22Rv1 (cell line): Measurements from ENCODE around the gene THSD4.

ENCODE experiments used
- H3K27ac ChIP-seq: fragments of 450-650 bp; 2 replicates; pipeline ENCODE4 v1.5.1; 2017
- CTCF ChIP-seq: fragments of 450-650 bp; IDR thresholded peaks from 2 replicates; pipeline ENCODE4 v1.5.1; 2017; ENCODE audit warnings: mild to moderate bottlenecking
- ZFX ChIP-seq: fragments of 450-650 bp; IDR thresholded peaks from 2 replicates; pipeline ENCODE4 v1.6.1; 2017; ENCODE audit warnings: antibody characterized with exemption, borderline replicate concordance

Gene THSD4

GRCh38 chr15:71677766-71678165 lies 562.5 kb downstream of the THSD4 start:
- TF ChIP-seq CTCF (no peak), ZFX (no peak)
- no peak overlapping the region for H3K27ac ChIP-seq

DNA sequence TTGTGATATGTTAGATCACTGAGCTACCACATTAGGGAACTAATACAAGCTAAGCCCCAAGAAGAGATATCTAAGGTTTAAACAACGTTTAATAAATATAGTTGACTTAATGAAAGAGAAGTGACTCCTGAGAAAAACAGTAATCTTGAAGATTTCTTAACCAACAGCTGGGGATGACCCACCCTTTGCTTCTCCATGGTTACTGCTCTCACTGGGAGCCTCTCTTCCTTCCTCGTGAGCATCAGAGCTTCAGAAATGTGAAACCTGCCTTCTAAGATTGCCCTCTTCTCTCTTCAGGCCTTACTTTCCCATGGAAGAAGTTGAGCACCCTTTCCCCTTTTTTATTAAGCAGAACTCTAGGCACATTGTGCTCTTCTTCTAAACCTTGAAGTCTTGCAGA lies 562.9 kb downstream of the THSD4 start:
- H3K27ac ChIP-seq = no peak overlapping the region

GRCh38 chr15:71678605-71679004 lies 563.3 kb downstream of the THSD4 start:
- TF ChIP-seq ZFX (no peak), CTCF (no peak)
- no peak overlapping the region for H3K27ac ChIP-seq

More for the DNA sequence above, 562.9 kb downstream of the THSD4 start:
- TF ChIP-seq ZFX (no peak), CTCF (no peak)

GRCh38 chr15:71679223-71679792 lies 564.0 kb downstream of the THSD4 start:
- TF ChIP-seq CTCF = no peak
- TF ChIP-seq ZFX = no peak
- H3K27ac ChIP-seq = no peak overlapping the region

DNA sequence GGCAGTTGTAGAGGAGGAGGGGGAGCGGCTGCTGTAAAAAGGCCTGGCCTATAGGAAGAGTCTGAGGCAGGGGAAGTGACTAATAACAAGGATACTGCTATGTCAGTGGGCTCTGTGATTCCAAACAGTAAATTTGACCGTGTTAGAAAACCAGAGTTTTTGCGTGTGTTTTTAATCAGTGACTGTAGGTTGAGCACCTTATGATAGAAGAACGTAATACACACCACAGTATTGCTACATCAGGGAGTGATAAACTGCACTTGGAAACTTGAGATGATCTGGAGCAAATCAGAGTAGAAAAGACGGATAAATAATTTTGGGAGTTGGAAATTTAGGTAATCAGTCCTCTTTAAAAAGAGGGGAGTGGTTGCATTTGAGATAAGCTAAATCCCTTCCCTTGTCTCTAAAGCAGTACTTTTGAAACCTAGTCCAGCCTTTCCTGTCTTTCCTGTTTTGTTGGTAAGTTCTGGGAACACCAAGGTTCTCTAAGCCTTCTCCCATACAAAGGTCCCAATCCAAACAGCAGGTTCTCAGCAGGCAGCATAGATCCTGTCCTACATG lies 564.6 kb downstream of the THSD4 start:
- TF ChIP-seq CTCF = no peak
- no peak for TF ChIP-seq ZFX
- H3K27ac ChIP-seq = no peak overlapping the region

DNA sequence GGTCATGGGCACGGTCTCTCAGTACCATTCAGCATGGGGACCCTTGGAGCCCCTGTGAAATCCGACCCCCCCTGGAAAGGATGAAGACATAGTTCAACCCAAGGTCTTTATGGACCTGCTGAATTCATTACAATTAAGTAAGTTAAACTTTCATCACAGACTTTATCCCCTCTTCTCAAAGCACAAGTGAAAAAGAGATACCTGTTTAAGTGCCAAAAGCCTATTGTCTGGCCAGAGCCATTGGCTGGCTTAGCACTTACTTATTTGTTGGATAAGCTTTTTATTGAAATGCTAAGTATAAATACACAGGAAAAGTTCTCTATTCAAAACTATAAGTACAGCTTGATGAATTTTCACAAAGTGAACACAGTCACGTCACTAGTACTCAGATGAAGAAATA lies 566.7 kb downstream of the THSD4 start:
- H3K27ac ChIP-seq = no peak overlapping the region
- TF ChIP-seq ZFX (no peak), CTCF (no peak)

GRCh38 chr15:71683411-71684274 lies 568.4 kb downstream of the THSD4 start:
- H3K27ac ChIP-seq = no peak overlapping the region
- TF ChIP-seq ZFX = no peak
- no peak for TF ChIP-seq CTCF
